ENCODE results near the gene SNX9.
"Not testable (repeated sequence)": the region's sequence is repeated elsewhere in the genome, so short reads cannot be mapped to it uniquely, and the experiment has no call there.

The SNX9 gene

DNA sequence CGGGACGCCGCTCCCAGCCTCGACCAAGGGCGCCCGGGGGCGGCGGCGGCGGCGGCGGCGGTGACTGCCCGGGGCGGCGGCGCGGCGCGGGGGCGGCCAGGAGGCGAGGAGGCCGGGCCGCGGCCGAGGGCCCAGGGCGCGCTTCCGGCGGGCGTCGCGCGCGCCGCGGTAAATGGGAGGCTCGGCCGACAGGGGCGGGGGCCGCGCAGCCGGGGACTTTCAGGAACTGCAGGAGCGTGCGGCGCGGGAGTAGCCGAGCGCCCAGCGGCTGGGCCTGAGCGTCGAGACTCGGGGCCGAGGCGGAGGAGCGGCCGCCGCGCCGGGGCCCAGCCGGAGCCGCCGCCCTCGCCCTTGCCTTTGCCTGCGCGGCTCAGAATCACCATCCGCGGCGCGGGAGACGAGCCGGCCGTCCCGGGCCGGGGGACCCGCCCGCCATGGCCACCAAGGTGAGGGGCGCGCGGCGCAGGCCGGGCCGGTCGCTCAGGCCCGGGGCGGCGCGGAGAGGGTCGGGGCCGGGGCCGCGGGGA, at the start of gene SNX9:
Gene SNX9, plus strand, starts transcription at position 246 of the 527 bp plus-strand sequence. Its CDS starts 189 bp downstream, at position 435.
- DNase-seq, result peak; percentile 67

DNA sequence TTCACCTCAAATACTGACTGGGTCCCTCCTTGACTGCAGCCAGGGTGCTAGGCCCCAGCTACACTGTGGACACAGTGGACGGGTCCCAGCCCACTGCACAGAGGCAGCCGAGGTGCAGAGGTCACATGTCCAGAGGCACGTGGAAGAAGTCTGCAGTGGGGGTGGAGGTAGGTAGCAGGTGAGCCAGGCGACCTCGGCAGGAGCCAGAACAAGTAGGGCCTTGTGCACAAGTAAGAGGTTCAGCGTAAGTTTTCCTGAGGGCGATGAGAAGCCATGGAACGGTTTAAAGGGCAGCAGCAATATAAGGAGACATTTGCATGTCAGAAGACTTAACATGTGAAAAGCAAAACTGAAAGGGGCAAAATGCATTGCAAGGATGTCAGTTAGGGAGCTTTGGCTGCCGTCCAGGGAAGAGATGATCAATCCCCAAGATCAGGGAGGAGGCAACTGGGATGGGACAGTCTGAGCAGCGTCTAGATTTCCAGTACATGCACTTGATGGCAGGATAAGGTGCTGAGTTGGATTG, 49.7 kb upstream of the SNX9 start:
- no peak for DNase-seq

DNA sequence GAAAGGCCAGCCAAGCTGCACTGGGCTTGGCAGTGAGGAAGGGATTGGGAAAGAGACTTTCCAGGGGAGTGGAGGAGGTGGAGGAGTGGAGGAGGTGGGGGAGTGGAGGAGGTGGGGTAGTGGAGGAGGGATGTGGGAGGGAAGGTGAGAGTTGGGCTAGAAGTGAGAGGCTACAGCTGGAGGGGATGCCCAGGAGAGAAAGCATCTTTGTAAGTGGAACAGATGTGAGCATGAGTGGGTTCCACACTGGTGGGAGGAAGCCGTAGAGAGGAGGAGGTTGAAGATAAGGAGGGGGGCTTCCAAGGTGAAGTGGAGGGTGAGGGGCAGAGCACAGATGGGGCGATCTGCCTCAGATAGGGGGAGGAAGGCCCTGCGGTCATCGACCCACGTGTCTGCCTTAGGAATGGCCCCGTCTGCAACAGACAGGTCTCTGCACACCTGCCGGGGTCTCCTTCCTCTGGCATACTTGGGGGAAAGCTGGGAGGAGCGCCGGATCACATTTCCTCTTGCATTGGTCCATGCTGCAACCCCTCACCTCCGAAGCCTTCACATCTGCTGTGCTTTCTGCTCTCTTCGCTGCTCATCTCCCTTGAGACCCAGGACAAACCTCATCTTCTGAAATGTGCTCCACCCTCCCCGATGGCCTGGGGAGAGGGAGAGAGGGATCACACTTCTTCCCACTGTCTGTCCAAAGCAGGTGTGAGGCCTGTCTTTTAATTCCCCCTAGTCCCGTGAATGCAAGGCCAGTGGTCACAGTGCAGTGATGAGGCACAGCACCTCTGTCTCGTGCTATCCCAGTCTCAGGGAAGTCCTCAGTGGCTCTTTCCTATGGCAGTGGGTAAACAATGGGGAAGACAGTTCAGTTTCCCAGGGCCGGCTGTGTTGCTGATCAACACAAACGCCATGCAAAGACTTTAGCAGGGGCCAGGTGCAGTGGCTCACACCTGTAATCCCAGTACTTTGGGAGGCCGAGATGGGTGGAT, 48.6 kb upstream of the SNX9 start:
- no peak for DNase-seq

DNA sequence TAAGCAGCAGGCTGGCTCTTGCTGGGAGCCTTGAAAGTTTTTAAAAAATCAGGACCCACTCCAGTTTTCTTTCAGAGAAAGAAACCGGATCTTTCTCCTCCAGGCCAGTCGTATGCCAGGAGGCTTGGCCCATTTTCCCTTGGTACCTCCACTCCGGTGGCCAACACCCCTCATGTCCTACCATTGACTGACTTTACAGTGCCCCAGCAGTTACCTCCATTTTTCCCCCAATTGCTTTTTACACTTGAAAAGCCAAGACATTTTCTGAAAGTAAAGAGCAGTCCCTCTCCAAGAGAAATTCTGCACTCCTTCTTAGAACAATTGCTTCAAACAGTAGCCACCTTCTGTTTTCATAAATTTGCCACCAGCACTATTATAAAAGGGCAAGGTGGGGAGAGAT, 47.7 kb upstream of the SNX9 start:
- no peak for DNase-seq

DNA sequence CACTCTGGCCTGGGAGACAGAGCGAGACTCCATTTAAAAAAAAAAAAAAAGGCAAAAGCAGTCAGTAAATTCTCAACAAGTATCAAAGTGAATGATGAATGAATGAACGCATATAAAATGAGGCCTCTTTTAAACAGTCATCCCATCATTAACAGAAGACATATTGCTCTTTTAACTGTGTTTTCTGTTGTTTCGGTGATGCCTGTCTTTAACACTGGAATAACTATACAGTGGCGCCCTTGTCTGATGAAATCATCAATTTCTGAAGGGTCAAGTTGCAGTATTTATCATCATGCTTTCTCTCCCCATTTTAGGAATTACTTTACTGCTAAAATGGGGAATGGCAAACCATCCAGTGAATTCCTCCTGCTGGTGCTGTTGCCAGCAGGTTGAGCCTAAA, 45.7 kb upstream of the SNX9 start:
- DNase-seq, result no peak

DNA sequence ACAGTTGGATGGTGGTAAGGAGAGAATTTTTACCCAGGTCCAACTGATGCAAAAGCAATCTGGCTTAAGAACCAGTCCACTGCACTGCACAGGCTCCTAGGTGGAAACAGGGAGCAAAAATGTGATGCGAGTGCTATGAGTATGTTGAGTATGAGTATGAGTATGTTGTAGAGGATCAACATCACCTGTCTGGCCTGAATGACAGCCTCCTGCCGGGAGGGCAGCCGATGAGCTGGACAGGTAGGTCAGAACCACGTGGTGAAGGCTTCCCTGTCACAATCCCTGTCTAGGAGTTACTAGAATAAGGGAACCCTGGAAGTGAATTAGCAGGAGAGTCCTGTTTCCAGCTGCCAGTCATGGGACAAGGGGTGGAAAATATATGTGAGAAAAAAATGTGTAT, 44.3 kb upstream of the SNX9 start:
- no peak for DNase-seq

DNA sequence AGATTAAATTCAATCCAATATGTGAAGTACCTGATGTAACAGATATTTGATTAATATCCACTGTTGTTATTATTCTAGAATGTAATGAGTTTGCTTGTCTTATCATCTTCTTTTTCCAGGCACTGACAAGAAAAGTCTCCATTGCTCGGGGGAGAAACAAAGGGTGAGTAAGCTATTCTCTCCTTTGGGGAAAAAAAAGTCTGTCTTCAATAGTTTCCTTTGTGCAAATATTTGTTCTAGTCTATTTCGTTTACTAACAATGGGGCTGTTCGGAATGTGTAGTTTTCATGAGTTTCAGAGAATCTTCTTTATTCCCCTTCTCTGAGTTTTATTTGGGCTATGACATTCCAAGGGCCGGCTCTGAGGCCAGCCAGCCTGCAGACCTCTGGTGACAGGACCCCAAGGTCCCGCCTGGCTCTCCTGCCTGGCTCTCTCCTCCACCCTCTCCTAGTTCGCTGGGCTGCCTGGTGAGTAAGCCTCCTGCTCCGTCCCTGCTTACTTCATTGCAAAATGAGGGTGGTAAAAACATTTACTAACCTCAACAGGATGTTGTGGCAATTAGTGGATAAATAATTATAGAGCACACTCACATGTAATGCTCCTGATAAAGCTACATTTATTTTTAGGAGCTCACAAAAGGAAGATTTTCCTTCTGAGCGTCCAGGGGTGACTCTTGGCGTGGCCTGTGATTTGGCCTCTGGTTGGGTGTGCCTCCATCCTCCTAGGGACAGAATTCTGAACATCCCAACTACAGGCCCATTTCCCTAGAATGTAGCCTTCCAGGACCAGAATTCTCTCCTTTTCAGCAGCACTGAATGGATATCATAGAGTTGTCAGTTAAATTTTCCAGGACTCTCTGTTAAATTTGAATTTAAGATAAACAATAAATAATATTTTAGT, 43.1 kb upstream of the SNX9 start:
- no peak for DNase-seq

DNA sequence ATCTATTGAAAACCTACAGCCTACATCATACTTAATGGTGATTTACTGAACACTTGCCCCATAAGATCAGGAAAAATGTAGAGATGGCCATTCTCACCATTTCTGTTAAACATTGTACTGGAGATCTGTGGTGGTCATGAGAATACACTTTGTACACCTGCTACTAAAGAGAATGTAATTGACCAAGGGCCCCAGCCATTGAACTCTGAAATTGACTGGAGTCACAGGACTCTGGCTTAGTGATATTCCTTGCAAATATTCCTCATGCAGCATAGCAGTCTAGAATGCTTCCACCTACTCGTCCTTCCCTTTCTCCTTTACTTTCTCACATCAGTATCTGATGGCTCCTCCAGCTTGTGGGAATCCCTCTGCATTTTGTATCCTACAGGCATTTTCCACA, 37.4 kb upstream of the SNX9 start:
- DNase-seq, result no peak

DNA sequence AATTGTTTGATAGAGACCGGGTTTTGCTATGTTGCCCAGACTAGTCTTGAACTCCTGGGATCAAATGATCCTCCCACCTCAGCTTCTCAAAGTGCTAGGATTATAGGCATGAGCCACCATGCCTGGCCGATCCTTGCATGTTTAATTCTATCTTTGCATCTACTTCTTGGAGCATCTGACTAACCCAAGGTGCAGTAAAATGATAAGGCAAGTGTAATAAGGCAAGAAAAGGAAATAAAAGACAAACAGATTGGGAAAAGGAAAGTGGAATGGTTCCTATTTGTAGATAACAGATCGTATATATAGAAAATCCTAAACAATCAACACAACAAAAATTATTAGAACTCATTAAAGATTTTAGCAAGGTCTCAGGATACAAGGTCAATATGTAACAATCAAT, 36.8 kb upstream of the SNX9 start:
- no peak for DNase-seq

DNA sequence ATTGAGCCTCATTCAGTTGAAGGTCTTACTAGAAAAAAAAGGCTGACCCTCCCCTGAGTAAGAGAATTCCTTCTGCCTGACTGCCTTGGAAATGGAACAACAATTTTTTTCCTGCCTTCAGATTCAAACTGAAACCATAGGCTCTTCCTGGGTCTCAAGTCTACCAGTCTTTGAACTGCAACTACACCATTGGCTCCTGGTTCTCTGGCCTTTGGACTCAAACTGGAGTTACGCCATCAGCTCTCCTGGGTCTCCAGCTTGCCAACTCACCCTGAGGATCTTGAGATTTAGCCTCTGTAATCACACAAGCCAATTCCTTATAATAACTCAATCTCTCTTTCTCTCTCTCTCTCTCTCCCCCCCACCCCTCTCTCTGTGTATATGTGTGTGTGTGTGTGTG, 36.0 kb upstream of the SNX9 start:
- no peak for DNase-seq

DNA sequence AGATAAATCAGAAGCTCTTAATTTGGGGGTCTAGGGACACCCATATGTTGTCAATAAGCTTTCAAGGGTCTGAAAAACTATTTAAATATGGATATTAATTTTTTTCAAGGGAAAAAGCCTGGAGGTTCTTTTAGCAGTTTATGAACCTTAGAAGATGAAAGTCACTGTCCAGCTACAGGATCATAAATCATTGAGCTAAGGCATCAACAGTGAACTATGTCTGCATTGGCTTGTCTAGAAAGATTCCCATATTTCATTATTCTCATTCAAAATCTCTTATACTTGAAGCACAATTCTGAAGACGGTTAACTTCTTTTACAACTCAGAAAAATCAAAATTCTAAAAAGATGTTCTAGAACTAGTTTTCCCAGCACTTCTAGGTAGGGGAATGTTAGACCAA, 34.9 kb upstream of the SNX9 start:
- DNase-seq, result no peak

DNA sequence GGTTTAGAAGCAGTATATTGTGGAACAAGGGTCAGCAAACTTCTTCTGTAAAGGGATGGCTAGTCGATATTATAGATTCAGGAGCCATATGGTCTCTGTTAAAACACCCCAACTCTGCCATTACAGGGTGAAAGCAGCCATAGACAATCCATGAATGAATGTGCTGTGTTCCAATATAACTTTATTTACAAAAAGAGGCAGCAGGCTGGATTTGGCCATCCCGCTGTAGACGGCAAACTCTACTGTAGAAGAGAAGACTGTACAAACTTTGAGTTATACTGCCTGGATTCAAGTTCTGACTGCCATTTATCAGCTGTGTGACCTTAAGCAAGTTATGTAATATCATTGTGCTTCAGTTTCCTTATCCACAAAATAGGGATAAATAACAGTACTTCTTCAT, 33.7 kb upstream of the SNX9 start:
- no peak for DNase-seq

DNA sequence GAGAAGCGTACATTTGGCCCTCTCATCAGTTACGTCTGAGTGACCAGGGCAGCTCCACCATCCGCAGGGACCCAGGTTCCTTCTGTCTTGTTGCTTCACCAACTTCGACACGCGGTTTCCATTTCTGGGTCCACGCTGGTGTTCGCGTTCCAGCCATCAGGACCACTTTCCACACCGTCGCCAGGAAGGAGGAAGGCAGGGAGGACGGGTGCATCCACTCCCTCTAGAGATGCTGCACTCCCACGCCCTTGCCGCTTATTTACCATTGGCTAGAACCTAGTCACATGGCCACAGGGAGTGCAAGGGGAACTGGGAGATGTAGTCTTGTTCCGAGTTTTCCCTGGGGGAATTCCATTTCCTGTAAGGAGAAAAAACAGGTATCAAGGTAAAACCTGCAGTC, 33.2 kb upstream of the SNX9 start:
- no peak for DNase-seq

DNA sequence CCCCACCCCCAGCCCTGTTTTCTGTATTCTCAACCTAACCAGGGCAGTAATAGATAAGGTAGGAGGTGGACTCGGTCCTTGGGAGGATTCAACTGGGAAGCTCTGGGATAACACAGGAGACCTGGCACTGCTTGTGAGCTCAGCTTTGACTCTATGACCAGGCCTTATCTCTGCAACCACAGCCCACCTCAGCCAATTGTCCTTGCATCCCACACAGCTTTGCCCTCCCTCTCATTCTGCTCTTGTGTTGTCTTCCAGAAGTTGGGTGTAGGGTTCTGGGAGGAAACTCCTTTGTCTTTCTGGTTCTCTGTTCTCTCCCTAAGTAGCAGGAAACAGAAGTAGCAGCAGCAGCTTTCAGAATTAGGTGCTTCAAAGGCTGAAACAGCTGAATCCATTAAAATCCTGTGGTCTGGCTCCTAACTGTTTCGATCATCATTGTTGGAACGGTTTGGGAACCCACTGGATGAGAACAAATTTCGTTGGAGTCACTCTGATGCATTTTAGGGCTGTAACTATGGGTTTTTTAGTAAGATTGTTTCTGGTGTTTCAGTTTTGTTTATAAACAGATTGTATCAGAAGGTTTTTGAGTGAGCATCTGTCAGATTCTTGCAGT, 32.4 kb upstream of the SNX9 start:
- DNase-seq, result no peak

DNA sequence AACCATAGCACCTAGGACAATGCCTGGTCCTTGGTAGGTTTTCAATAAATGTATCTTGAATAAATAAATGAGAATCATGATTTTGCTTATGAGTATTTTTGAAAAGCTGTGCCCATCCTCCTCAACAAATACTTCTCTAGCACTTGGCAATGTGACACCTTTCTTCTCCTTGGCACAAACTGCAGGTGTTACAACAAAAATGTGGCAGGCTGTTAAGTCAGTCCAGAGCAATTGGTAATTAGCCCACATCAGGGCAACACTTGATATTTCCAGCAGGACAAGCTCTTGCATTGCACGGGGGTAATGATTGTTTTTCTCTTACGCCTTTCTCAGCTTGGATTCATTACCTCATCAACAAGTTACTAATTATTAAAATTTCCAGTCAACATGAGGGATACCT, 31.6 kb upstream of the SNX9 start:
- DNase-seq, result no peak

DNA sequence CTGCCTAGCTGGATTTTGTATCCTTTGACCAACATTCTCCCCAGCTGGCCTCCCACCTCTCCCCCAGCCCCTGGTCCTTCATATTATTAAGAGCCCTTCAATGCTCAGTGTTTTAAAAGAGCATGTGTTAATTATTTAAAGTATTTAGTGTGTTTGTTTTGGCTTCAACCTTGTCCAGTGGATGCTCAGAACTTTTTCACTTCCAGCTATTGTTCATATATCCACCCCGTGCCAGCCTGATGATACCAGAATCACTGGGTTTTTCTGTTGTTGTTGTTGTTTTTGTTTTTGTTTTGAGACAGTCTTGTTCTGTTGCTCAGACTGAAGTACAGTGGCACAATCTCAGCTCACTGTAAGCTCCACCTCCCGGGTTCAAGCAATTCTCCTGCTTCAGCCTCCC, 30.4 kb upstream of the SNX9 start:
- no peak for DNase-seq

DNA sequence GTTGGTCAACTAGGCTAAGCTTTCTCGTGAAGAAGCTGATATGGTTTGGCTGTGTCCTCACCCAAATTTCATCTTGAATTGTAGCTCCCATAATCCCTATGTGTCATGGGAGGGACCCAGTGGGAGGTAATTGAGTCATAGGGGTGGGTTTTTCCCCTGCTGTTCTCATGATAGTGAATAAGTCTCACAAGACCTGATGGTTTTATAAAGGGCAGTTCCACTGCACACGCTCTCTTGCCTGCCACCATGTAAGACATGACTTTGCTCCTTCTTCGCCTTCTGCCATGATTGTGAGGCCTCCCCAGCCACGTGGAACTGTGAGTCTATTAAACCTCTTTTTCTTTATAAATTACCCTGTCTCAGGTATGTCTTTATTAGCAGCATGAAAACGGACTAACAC, 29.0 kb upstream of the SNX9 start:
- not testable (repeated sequence) for DNase-seq

DNA sequence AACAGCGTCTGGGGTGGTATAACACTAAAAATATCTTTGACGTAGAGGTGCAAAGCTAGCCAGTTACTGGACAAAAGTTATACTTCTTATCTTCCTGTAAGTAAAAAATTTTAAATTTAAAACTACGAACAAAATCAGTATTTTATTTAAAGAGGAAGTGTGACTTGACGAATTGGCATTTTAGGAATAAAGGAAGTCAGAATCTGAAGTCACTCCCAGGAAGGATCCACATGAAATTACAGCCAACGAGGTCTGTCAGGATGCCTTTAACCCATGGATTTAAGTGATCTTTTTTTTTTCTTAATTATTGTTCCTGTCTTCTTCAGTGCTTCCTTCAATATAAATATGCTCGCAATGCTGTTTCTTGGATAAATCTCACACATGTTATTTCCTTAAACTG, 27.2 kb upstream of the SNX9 start:
- DNase-seq, result no peak

DNA sequence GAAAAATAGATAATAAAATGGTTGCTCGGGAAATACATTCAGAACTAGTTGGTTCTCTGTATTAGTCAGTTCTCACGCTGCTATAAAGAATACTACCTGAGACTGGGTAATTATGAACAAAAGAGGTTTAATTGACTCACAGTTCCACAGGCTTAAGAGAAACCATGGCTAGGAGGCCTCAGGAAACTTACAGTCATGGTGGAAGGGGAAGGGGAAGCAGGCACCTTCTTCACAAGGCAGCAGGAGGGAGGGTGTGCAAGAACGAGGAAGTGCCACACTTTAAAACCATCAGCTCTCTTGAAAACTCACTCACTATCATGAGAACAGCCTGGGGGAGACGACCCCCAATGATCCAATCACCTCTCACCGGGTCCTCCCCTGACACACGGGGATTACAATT, 24.2 kb upstream of the SNX9 start:
- no peak for DNase-seq

DNA sequence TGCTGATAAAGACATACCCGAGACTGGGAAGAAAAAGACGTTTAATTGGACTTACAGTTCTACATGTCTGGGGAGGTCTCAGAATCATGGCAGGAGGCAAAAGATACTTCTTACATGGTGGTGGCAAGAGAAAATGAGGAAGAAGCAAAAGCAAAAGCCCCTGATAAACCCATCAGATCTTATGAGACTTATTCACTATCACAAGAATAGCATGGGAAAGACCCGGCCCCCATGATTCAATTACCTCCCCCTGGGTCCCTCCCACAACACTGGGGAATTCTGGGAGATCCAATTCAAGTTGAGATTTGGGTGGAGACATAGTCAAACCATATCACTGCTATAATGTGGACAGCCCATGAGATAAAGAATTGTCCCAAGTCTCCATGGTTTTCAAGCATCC, 23.5 kb upstream of the SNX9 start:
- DNase-seq, result not testable (repeated sequence)

DNA sequence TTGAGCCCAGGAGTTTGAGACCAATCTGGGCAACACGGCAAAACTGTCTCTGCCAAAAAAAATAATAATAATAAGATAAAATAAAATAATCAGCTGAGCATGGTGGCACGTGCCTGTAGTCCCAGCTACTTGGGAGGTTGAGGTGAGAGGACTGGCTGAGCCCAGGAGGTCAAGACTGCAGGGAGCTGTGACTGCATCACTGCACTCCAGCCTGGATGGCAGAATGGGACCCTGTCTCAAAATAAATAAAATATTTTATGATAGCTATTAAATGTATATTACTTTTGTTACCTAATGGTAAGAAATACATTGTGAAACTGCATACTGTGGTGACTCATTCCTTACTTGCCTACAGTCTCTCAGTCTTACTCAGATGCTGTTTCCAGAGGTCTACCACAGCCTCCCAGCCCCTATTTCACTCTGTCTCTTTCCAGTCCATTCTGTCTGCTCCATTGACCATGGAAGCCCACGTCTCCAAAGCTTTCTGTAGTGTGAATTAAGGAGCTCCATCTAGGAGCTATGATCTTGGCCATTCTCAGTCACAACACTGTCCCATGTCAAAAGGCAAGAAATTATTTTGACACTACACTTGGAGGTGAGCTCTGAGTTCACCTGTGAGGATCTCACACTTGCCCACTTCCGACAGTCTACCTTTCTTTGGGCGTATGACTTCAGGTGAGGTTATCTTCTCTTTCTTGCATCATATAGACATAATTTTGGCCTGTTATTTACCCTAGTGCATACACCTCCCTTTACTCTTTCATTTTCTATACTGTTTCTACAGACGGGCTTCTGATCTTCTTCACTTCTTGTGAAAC, 22.4 kb upstream of the SNX9 start:
- peak; percentile 39 for DNase-seq
